ENCODE results near the gene PSORS1C2. TPM values are rescaled to one million over a fixed set of nuclear protein-coding genes. Genes with fewer than 3 reads are reported as not detected.

Gene PSORS1C2
- total RNA-seq, 1 experiment from 2014 or later: 0.33 TPM

- no peak overlapping the region for H3T11ph ChIP-seq (ENCODE audit: low read length)
- H3K27me3 Mint-ChIP-seq (ENCODE audit: low read depth): peaks cover 53% of the 10 kb centered on the region
- H4K91ac ChIP-seq (ENCODE audit: insufficient read length, low read depth, low read length): no peak overlapping the region
- H2BK15ac ChIP-seq (ENCODE audit: low read depth, low read length): no peak overlapping the region
- H4K8ac ChIP-seq (replicated peaks; ENCODE audit: insufficient read length, low read depth, low read length): no peak overlapping the region
- no peak overlapping the region for H4K5ac ChIP-seq (ENCODE audit: insufficient read length, low read depth, low read length)
- H3K36me3 Mint-ChIP-seq (ENCODE audit: insufficient read depth in 1 of 3, low read depth in 3 of 3): no peaks in the 10 kb centered on the region
- no peak overlapping the region for H3K4me2 ChIP-seq (ENCODE audit: insufficient read depth, insufficient read length, low read length)
- no peak overlapping the region for H3K27ac ChIP-seq (ENCODE audit: insufficient read length, low read depth, low read length)
- no peaks in the 10 kb centered on the region for H4K20me1 ChIP-seq (ENCODE audit: control insufficient read depth, insufficient read depth, insufficient read length)
- H3K23ac ChIP-seq (ENCODE audit: insufficient read length, low read depth, low read length): no peak overlapping the region
- no peak overlapping the region for H3K9ac ChIP-seq (ENCODE audit: extremely low read depth, insufficient read length, low read length)
- no peaks in the 10 kb centered on the region; the same call in 1 of the 2 replicates for H3K27me3 ChIP-seq (ENCODE audit: insufficient read depth, low read length)
- H2BK20ac ChIP-seq (ENCODE audit: low read depth, low read length, poor library complexity, severe bottlenecking): no peak overlapping the region
- H2AK5ac ChIP-seq (ENCODE audit: insufficient read length, low read length): no peak overlapping the region
- no peak overlapping the region for H3K4ac ChIP-seq (ENCODE audit: low read depth, low read length)
- TF ChIP-seq CTCF (conservative IDR thresholded peaks at IDR 0.05): peak; percentile 45
- H3K27ac Mint-ChIP-seq: peak overlapping the region in 1 of 3 experiments; percentile 86; a peak in 4 of 7 replicates
- H3K79me2 ChIP-seq (ENCODE audit: insufficient read depth, low read length): no peaks in the 10 kb centered on the region
- WGBS (ENCODE audit: extremely low coverage, insufficient read length, low lambda C conversion rate): no CpG with 5 or more reads among the region's 9 CpGs
- H3K9me3 ChIP-seq (ENCODE audit: control insufficient read depth, low read depth, low read length): no peaks in the 10 kb centered on the region
- H2BK12ac ChIP-seq (ENCODE audit: insufficient read length, low read depth, low read length): no peak overlapping the region
- H3K18ac ChIP-seq (ENCODE audit: insufficient read length, low read depth, low read length): no peak overlapping the region
- no peaks in the 10 kb centered on the region for H3K79me1 ChIP-seq (ENCODE audit: insufficient read depth, low read depth, low read length, poor library complexity, severe bottlenecking)
- H3K4me3 Mint-ChIP-seq: no peak overlapping the region
- H2BK5ac ChIP-seq (ENCODE audit: insufficient read length, low read length): no peak overlapping the region
- H3K23me2 ChIP-seq (ENCODE audit: insufficient read length, low read depth, low read length, poor library complexity, severe bottlenecking): no peaks in the 10 kb centered on the region
- H3K14ac ChIP-seq (ENCODE audit: insufficient read depth, low read length): no peak overlapping the region
- no peak overlapping the region for H2BK120ac ChIP-seq (ENCODE audit: low read depth, low read length, poor library complexity, severe bottlenecking)
- H3K56ac ChIP-seq (ENCODE audit: insufficient read length, low read depth, low read length): no peak overlapping the region
- peaks cover 13% of the 10 kb centered on the region; the same call in 1 of the 2 replicates for H3K4me1 ChIP-seq (ENCODE audit: insufficient read depth, low read length)
- no peak for DNase-seq
- no peak overlapping the region for H2AFZ ChIP-seq (ENCODE audit: low read length)
- no peaks in the 10 kb centered on the region for H3K9me3 Mint-ChIP-seq
- H3K4me1 Mint-ChIP-seq: peaks cover 40 to 49% of the 10 kb centered on the region in 2 experiments
These were observed 23.7 kb downstream of the PSORS1C2 start for GRCh38 chr6:31114970-31115849.
